NB4 (cell line): ENCODE data around the gene CATSPERB.
"Not testable (repeated sequence)": the region's sequence is repeated elsewhere in the genome, so short reads cannot be mapped to it uniquely, and the experiment has no call there.

ENCODE experiments used
- CTCF ChIP-seq: IDR thresholded peaks from one replicate; pipeline ENCODE4 v1.5.1; 2012; ENCODE audit warnings: low read depth, low read length
- MAX ChIP-seq: IDR thresholded peaks from 2 replicates; pipeline ENCODE4 v1.6.1; 2011; ENCODE audit warnings: low read depth, low read length
- MYC ChIP-seq: IDR thresholded peaks from 2 replicates; pipeline ENCODE4 v1.6.1; 2011; ENCODE audit warnings: low read depth, low read length
- POLR2A ChIP-seq: IDR thresholded peaks from 2 replicates; pipeline ENCODE4 v1.6.1; 2011; ENCODE audit warnings: mild to moderate bottlenecking; ENCODE audit not compliant: insufficient read length; ENCODE audit errors: extremely low read depth

DNA sequence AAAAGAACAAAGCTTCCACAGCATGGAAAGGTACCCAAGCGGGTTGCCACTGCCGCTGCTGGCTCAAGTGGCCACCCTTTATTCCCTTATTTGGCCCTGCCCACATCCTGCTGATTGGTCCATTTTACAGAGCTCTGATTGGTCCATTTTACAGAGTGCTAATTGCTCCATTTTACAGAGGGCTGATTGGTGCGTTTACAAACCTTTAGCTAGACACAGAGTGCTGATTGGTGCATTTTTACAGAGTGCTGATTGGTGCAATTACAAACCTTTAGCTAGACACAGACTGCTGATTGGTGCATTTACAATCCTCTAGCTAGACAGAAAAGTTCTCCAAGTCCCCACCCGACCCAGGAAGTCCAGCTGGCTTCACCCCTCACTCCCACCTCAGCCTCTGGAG, 164.1 kb downstream of the CATSPERB start:
- TF ChIP-seq POLR2A, CTCF, MAX, MYC: not testable (repeated sequence)
